Measurements from ENCODE around the gene SPG21.

DNA sequence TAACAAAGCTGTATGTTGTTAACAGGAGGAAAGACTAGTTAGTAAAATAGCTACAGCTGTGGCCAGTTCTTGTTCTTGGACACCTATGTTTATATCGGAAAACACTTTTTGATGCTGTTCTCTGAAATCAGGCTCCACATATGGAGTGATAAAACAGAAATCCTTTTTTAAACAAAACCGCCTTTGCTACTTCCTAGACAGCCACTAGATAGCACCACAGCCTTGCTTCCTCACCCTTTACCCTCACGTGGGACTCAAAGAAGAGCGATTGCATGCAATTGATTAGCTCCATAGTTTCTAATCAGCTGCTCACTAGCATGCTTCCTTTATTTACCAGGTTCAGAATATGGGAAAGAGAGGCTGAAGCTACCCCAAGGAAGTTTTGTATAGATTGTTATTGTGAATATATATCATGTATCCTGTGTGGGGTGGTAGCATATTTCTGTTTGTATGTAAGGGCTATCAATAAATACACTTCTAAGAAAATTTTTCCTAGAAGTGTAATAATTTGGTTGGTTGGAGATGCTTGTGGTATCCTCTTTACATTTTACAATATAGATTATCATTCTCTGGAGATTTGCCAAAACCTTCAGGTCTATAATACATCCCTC, 44.0 kb upstream of the SPG21 start:
- TF ChIP-seq, protein P1, sequence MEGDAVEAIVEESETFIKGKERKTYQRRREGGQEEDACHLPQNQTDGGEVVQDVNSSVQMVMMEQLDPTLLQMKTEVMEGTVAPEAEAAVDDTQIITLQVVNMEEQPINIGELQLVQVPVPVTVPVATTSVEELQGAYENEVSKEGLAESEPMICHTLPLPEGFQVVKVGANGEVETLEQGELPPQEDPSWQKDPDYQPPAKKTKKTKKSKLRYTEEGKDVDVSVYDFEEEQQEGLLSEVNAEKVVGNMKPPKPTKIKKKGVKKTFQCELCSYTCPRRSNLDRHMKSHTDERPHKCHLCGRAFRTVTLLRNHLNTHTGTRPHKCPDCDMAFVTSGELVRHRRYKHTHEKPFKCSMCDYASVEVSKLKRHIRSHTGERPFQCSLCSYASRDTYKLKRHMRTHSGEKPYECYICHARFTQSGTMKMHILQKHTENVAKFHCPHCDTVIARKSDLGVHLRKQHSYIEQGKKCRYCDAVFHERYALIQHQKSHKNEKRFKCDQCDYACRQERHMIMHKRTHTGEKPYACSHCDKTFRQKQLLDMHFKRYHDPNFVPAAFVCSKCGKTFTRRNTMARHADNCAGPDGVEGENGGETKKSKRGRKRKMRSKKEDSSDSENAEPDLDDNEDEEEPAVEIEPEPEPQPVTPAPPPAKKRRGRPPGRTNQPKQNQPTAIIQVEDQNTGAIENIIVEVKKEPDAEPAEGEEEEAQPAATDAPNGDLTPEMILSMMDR (IDR thresholded peaks at IDR 0.05; ENCODE audit: low read depth, low read length, poor library complexity, severe bottlenecking), result peak; percentile 37
- no peak for TF ChIP-seq EZH2phosphoT487 (IDR thresholded peaks at IDR 0.05; ENCODE audit: borderline replicate concordance, low read length)

All from DOHH2 (cell line).